NT2/D1 (cell line): ENCODE results near the gene ROR1.

Experiments used
- SUZ12 ChIP-seq: IDR thresholded peaks from 2 replicates; pipeline ENCODE4 v1.6.1; 2011; ENCODE audit not compliant: insufficient read length, insufficient read depth; ENCODE audit errors: extremely low read depth
- YY1 ChIP-seq: IDR thresholded peaks from 2 replicates; pipeline ENCODE4 v1.6.1; 2011; ENCODE audit not compliant: insufficient read length, insufficient read depth
- ZNF274 ChIP-seq: IDR thresholded peaks from 2 replicates; pipeline ENCODE4 v1.6.1; 2011; ENCODE audit warnings: mild to moderate bottlenecking, low read depth, low read length

- no peak for TF ChIP-seq SUZ12
- TF ChIP-seq ZNF274: no peak
- no peak for TF ChIP-seq YY1
Observed at GRCh38 chr1:63967901-63968300, 194.1 kb downstream of the ROR1 start.
